Measurements from ENCODE around the gene NCKAP5. TPM values are rescaled to one million over a fixed set of nuclear protein-coding genes. Genes with fewer than 3 reads are reported as not detected.

Gene NCKAP5
- total and polyA plus RNA-seq, 2 of the 13 experiments (the other 11 are each of a cell fraction or from before 2014, with no cell fraction given): 0.01 TPM; not detected in 1

GRCh38 chr2:132797071-132797470 is 771.2 kb downstream of the NCKAP5 start:
- Histone ChIP-seq H3K27me3 (ENCODE audit: control insufficient read depth in 1 of 2, insufficient read depth in 2 of 2, low read length in 2 of 2) (no peaks in the 10 kb centered on the region), H3K4me3 (replicated peaks in 1 of 3; ENCODE audit: insufficient read depth in 1 of 3, low read depth in 2 of 3, low read length in 3 of 3) (no peak overlapping the region), H3K36me3 (replicated peaks in 1 of 2; ENCODE audit: control insufficient read depth in 1 of 2, insufficient read depth in 2 of 2, low read length in 2 of 2) (no peaks in the 10 kb centered on the region), H3K4me1 (ENCODE audit: insufficient read depth, low read length) (no peaks in the 10 kb centered on the region), H4K20me1 (ENCODE audit: insufficient read depth, low read length) (no peaks in the 10 kb centered on the region), H3K4me2 (ENCODE audit: low read depth, low read length) (no peak overlapping the region), H3K27ac (ENCODE audit: extremely low read length, insufficient read depth, low read length) (no peak overlapping the region), H3K79me2 (ENCODE audit: insufficient read depth, low read length) (no peaks in the 10 kb centered on the region), H3K9ac (ENCODE audit: insufficient read depth, low read depth, low read length) (no peak overlapping the region), H3K9me3 (ENCODE audit: low read length) (peaks cover 16% of the 10 kb centered on the region), H2AFZ (ENCODE audit: low read length) (no peak overlapping the region)
- no TSS peak for BruUV-seq (replicated peaks)
- no peak for DNase-seq (ENCODE audit: low spot score)
- intact Hi-C loops (cut with micrococcal nuclease; ENCODE audit: unreplicated experiment) (no loop called here), in situ Hi-C loops (cut with HindIII; ENCODE audit: extremely low pct_ligation_motif_present, low pct_unique_long_range_greater_than_20kb) (no loop called here)
- no peak for TF ChIP-seq NONO (IDR thresholded peaks at IDR 0.05)
- TF ChIP-seq NONO (CRISPR knock-in tag; conservative IDR thresholded peaks at IDR 0.05): no peak
- no peak for TF ChIP-seq ZZZ3 (CRISPR knock-in tag; IDR thresholded peaks at IDR 0.05; ENCODE audit: borderline replicate concordance)
- no peak for TF ChIP-seq MZF1 (CRISPR knock-in tag; IDR thresholded peaks at IDR 0.05; ENCODE audit: borderline replicate concordance)
- TF ChIP-seq U2AF1 (optimal IDR thresholded peaks at IDR 0.05; ENCODE audit: low read depth, low read length): no peak
- no peak for TF ChIP-seq TSC22D2 (CRISPR knock-in tag; IDR thresholded peaks at IDR 0.05; ENCODE audit: borderline replicate concordance)
- TF ChIP-seq BCL6 (CRISPR knock-in tag; IDR thresholded peaks at IDR 0.05): no peak
- no peak for TF ChIP-seq ZNF343 (CRISPR knock-in tag; IDR thresholded peaks at IDR 0.05)
- no peak for TF ChIP-seq ZNF563 (CRISPR knock-in tag; IDR thresholded peaks at IDR 0.05)
- no peak for TF ChIP-seq ZNF205 (CRISPR knock-in tag; IDR thresholded peaks at IDR 0.05)
- TF ChIP-seq ZNF644 (CRISPR knock-in tag; IDR thresholded peaks at IDR 0.05; ENCODE audit: low read depth): no peak
- TF ChIP-seq, protein P1, sequence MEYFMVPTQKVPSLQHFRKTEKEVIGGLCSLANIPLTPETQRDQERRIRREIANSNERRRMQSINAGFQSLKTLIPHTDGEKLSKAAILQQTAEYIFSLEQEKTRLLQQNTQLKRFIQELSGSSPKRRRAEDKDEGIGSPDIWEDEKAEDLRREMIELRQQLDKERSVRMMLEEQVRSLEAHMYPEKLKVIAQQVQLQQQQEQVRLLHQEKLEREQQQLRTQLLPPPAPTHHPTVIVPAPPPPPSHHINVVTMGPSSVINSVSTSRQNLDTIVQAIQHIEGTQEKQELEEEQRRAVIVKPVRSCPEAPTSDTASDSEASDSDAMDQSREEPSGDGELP (IDR thresholded peaks at IDR 0.05; ENCODE audit: borderline replicate concordance, low read depth): no peak
- no peak for TF ChIP-seq ZNF460 (CRISPR knock-in tag; IDR thresholded peaks at IDR 0.05; ENCODE audit: borderline replicate concordance)
- TF ChIP-seq, protein P2, sequence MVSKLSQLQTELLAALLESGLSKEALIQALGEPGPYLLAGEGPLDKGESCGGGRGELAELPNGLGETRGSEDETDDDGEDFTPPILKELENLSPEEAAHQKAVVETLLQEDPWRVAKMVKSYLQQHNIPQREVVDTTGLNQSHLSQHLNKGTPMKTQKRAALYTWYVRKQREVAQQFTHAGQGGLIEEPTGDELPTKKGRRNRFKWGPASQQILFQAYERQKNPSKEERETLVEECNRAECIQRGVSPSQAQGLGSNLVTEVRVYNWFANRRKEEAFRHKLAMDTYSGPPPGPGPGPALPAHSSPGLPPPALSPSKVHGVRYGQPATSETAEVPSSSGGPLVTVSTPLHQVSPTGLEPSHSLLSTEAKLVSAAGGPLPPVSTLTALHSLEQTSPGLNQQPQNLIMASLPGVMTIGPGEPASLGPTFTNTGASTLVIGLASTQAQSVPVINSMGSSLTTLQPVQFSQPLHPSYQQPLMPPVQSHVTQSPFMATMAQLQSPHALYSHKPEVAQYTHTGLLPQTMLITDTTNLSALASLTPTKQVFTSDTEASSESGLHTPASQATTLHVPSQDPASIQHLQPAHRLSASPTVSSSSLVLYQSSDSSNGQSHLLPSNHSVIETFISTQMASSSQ (IDR thresholded peaks at IDR 0.05; ENCODE audit: low read depth): no peak
- TF ChIP-seq, protein P2 (CRISPR knock-in tag; IDR thresholded peaks at IDR 0.05; ENCODE audit: borderline replicate concordance): no peak
- ChIA-PET CTCF (ENCODE audit: low intra/inter-chr PET ratio, low total read pairs) (no interaction called here), POLR2A (no interaction called here)
- no peak for ATAC-seq
- no peak for FAIRE-seq
- 2% methylated on average over 3 of the region's 3 CpGs for WGBS (ENCODE audit: low lambda C conversion rate)

All from HepG2 (cell line).